GM21528 (cell line): ENCODE measurements around the gene PARP11.
A peak's percentile ranks its signal among the peaks of the same experiment; 100 is the strongest.

Source experiments
- ATAC-seq: cut with Tn5 transposase; IDR thresholded peaks from one replicate; pipeline ENCODE4 v1.9.1; 2021; ENCODE audit warnings: mild to moderate bottlenecking, moderate library complexity; ENCODE audit not compliant: unreplicated experiment, low FRiP score

Gene PARP11, protein sequence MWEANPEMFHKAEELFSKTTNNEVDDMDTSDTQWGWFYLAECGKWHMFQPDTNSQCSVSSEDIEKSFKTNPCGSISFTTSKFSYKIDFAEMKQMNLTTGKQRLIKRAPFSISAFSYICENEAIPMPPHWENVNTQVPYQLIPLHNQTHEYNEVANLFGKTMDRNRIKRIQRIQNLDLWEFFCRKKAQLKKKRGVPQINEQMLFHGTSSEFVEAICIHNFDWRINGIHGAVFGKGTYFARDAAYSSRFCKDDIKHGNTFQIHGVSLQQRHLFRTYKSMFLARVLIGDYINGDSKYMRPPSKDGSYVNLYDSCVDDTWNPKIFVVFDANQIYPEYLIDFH

DNA sequence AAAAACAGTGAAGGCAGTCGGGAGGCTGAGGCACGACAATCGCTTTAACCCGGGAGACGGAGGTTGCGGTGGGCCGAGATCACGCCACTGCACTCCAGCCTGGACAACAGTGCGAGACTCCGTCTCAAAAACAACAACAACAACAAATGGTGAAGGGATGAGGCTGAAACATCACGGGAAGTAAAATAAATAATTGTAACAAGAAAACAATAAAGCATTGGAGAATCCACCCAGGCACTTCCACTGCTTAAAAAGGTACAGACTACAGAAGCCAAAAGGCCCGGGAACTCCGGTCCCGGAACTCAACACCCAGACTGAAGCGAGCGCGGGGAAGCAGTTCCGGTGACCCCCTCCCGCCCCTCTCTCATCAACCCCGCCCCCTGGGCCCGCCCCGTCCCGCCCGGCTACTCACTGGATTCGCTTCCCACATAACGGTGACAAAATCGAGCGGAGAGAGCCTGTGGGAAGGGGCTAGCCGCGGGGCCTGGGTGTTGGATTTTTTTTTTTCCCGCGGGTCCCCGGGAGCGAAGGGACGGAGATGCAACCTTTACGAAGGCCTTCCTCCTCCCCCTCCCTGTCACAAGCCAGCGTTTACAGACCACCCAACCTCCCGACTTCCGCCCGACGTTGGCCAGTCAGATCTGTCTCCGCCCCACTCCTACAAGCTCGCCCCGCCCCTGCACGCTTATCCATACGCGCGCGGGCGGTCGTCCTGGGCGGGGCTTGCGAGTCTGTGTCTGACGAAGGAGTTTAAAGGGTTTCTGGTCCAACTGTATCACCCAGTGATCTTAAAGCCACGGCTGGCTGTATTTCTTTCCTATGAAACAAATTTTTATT lies at the start of gene PARP11:
Gene PARP11, minus strand, starts transcription at position 600 of the 837 bp plus-strand sequence. Its CDS starts 170 bp downstream, at position 430.
- peak; percentile 92 for ATAC-seq

DNA sequence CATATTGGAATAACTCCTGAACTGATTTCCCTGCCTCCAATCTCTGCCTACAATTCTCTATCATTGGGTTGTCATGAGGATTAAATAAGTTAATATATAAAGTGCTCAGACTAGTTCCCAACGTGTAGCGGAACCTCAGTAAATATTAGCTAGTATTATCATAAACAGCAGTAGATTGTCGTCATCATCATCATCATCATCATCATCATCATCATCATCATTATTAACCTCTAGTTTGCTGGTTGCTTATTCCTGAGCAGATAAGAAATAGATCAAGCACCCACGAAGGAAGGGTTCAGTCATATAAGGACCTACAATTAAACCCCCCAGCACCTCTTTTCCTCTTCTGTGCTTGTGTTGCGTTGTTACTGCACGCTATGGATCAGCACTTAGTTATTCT lies 48.8 kb upstream of the PARP11 start:
- no peak for ATAC-seq

DNA sequence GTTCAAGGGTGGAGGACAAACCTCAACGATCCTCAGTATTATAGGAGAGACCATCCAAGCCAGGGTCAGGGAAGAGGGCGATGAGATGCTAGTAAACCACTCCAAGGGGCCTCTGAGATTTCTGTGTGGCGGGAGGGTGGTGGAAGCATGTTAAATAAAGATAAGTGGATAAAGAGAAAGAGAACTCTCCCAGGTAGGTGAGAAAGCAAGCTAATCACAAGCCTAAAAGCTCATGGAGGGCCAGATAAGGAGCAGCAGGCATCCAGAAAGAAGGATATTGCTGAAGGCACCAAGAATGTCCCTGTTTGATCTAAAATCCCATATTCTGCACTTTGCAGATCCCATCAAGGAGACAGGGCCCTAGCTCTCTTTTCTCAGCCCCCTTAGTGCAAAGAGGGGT lies 48.3 kb upstream of the PARP11 start:
- ATAC-seq, result no peak

DNA sequence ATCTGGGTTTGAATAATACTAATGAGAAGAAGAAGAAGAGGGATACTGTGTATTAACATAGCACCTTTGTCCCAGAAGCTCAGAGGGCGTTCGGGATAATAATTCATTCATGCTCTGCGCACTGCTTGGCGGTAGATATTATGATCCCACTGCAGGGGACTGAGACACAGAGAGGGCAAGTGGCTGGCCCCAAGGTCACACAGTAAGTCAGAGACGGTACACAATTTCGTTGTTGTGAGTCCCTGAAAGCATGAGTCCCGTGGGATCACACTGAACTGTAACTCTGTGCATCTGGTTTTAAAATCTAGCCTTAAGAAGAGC lies 47.9 kb upstream of the PARP11 start:
- ATAC-seq, result no peak

DNA sequence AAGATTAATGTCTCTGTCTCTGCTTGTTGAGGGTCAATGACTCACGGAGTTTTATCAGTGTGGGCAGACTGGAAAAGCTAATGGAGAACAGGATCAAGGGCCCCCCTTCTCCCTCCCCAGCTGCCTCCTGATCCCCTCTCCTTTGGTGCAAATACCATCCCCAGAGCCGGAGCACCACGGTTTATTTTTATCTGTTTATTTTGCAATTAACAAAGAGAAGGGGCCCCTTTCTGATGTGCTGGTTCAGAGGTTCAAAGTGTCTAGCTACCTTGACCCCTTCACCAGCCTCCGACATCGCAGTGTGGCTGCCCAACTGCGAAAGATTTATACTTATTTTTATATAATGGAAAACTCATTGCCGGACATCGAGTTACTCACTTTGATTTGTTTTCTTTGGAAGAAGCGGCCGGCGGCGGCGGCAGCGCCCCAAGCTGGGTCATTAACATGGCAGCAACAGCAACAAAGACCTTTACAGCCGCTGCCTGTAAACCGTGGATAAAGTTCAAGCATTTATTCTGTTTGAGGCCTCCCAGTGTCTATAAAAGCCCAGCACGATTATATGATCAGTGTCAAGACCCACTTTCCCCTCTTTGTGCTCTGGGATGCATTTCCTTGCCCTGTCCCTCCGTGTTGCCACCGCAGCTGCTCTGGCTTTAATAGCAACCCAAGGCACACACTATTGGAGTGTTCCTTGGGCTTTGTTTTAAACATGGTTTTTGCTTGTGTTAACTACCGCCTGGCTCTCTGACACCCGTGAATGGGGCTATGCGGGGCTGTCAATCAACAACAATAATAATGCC lies 47.4 kb upstream of the PARP11 start:
- ATAC-seq, result no peak

DNA sequence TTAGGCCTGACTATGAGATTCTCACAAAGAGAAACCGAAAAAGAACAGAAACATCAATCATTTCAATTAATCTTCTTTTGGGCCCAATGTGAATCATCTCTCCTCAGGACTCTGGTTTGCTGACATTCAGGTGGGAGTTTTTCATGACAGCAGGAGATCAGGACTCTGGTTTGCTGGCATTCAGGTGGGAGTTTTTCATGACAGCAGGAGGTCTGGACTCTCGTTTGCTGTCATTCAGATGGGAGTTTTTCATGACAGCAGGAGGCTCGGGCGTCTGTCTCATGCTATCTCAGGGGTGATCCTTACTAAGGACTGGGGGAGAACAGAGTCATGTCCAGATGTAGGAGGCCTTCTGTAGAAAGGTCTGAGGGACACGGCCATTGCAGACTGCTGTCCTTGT lies 40.1 kb upstream of the PARP11 start:
- ATAC-seq, result no peak

DNA sequence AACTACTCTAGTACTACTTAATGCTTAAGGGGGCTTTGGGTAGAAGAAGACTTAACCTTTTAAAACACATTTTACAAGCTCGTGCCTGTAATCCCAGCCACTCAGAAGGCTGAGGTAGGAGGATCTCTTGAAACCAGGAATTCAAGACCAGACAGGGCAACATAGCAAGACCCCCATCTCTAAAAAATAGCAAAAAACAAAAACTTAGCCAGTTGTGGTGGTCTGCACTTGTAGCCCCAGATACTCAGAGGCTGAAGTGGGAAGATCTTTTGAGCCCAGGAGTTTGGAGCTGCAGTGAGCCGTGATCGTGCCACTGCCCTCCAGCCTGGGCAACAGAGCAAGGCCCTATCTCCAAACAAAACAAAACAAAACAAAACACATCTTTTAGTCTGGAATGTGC lies 39.7 kb upstream of the PARP11 start:
- no peak for ATAC-seq

DNA sequence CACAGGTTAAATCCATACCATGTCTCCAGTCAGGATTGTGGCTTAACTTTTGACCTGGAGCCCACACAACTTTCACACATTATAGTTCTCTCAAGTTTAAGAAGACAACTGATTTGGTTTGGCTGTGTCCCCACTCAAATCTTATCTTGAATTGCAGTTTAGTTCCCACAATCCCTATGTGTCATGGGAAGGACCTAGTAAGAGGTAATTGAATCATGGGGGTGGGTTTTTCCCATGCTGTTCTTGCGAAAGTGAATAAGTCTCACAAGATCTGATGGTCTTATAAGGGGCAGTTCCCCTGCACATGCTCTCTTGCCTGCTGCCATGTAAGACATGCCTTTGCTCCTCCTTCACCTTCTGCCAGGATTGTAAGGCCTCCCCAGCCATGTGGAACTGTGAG lies 38.2 kb upstream of the PARP11 start:
- no peak for ATAC-seq

DNA sequence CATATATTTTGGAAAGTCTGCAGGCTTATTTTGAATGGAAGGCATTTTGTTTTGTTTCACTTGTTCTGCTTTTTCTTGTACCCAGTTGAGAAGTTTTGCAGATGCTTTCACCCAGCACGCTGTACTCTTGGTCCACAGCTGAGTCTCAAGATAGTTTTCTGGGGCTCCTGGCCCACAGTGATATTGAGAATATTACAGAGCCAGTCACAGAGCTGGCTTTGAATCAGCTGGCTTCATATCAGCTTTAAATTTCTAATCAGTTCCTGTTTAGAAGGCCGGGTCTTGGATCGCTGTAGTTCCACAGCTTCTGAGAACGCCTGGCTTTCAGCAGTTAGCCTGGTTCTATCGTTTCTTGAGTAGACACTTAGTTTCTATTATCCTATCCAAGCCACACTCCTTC lies 32.5 kb upstream of the PARP11 start:
- no peak for ATAC-seq

DNA sequence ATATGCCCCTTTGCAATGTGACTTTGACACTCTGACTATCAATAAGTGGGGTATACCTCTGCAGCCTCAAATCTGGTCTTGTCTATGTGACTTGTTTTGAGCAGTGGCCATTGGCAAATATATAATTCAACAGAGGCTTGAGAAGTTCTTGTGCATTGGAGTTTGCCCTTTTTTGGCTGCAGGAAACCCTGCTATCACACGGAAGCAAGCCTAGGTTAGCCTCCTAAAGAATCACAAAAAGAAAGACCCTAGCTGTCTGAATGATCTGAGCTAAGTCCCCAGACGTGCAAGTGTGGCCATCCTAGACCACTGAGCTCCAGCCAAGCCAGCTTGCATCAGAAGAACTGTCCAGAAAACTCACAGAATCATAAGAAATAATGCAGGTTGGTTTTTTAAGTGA lies 31.8 kb upstream of the PARP11 start:
- ATAC-seq, result no peak

DNA sequence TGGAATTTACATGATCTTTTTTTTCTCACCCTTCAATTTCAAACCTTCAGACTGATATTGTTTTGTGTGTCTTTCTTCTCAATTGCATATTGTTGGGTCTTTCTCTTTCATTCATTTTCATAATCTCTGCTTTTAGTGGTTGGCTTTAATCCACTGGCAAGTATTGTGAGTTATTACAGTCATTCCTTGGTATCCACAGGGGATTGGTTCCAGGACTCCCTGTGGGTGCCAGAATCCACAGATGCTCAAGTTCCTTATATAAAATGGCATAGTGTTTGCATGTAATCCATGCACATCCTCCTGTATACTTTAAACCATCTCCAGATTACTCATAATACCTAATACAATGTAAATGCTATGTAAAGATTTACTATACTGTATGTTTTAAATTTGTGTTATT lies 29.7 kb upstream of the PARP11 start:
- no peak for ATAC-seq

DNA sequence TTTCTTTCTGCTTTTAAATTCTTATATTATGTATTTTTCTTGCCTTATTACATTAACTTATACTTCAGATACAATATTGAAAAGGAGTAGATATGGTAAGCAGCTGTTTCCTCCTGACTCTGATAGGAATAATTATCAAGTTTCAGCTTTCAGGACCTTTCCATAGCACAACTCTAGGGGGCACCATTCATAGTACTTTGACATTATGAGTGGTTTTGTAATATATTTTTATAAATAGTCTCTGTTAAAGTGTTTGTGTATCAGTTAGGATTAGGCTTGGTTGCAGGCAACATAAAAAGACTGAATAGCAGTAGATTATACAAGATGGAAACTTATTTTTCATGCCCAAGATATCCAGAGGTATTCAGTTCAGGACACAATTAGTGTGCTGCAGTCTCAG lies 27.9 kb upstream of the PARP11 start:
- ATAC-seq, result no peak

DNA sequence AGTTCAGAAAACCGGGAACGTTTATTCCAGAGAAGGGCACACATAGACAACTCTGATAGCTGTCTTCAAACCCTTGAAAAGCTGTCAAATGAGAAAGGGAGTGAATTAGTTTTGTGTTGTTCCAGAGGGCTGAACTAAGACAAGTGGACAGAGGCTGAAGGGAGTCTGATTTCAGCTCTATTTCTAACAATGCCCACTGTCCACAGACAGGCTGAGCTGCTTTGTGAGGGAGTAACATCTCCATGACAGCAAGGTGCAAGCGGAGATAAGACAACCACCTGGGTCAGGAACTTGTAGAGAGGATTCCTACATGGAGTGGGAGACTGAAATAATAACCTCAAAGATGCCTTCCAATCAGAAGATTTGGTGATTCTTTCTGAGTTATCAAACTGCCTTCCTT lies 25.6 kb upstream of the PARP11 start:
- no peak for ATAC-seq

DNA sequence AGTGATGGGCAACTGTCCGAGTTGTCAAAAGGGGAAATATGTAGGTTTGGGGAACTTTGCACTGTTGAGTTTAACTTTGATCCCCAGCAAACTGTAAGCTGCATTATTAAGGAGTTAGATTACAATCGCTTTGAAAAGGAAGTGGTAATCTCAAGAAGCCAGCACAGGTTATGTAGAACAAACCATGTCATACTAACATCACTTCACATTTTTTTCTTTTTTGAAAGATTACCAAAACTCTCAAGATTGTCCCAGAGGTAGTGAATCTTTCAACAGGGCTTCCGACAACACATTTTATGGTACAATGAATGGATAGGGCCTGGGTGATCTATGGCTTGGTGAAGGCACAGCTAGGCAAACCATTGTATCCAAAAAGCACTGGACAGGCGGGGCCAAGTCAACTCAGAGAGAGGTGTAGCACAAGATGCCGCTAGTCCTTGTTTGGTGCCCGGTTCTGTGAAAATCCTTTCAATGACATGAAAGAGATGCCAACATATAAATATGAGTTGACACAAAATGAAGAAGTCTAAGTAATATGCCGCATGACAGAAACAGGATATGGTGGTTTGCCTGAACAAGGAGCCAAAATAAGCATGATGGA lies 24.3 kb upstream of the PARP11 start:
- ATAC-seq, result no peak

DNA sequence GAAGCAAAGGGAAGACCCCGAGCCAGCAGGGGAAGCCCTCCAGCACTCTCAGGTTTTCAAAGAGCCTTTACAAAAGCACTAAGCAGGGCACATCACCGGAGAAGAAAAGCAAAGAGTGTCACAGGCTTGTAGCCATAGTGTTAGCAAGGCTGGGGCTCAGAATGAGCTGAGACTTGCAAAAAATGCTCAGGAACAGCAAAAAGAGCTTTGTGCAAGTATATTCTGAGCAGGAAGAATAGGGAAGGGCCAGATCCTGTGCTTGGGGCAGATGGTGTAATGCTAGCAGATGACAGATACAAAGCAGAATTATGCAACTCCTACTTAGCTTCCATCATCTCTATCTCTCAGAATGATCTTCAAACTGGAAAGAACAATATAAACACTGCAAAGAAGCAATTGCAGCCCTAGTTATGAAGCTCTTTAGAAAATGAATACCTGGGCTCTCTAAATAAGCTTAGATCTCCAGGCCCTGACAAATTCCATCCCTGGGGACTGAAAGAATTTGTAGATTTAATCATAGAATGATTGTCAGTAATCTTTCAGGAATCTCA lies 23.7 kb upstream of the PARP11 start:
- no peak for ATAC-seq

DNA sequence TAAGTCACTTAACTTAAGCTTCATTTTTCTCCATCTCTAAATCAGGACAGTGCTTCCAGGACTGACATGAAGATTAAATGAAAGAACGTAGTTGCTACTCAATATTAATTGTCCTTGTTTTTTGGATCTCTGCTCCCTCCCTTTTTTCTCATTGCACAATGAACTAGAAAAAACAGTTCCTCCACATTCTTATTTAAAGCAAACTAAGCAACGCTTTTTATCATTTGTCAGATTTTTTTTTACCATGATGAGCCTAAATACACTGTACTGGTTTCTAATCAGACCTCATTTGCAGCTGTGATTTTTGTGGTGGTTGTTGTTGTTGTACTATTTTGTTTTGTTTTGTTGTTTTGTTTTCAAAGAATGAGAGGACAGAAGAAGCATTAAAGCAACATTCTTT lies 23.2 kb upstream of the PARP11 start:
- no peak for ATAC-seq

DNA sequence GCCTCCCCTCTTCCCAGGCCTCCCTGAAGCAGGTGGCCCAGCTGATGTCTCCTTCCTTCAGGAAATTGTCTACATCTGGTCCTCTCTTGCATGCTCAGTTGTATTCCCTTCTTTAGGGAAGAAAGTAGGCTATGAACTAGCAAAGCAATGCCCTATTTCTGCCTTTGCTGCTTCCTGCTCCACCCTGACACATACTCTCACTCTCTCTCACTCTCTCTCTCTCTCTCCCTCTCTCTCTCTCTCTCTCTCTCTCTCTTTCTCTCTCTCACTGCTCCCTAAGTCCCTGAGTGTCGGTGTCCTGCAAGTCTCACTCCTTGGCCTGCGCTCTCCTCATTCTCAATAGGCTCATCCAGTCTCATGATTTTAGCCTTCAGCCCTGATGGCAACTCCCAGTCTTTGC lies 19.4 kb upstream of the PARP11 start:
- no peak for ATAC-seq

DNA sequence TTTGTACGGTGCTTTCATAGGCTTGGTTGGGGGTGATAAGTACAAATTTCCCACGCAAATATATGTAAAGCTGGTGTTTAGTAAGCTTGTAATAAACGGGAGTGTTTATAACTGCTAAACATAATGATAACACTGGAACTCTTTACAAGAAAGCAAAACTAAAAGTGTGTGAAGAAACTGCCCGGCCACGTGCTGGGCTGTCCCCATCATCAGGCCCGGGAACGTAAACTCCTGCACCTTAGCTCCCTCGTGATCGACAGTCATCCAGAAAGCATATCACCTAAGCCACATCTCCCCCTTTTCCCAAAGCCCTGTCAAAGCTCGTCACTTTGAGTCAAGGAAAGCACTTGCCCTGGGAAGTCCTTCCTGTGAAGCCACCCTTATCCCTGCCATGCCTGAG lies 18.0 kb upstream of the PARP11 start:
- no peak for ATAC-seq

DNA sequence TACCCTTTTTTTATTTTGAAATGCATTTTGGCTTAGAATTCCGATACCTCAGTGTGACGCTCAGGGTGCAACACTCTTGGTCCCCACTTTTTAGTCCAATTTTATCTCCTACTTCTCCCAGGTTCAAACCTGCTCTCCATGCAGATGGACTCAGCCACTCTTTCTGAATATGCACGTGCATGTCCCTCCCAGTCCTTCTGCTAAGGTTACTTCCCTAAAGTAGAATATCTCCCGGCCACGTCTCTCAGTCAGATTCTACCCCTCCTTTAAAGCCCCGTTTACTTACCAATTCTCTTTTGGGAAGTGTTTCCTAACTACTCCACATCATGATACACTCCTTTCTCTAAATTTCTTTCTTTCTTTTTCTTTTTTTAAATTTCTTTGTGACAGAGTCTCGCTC lies 15.5 kb upstream of the PARP11 start:
- ATAC-seq, result no peak

DNA sequence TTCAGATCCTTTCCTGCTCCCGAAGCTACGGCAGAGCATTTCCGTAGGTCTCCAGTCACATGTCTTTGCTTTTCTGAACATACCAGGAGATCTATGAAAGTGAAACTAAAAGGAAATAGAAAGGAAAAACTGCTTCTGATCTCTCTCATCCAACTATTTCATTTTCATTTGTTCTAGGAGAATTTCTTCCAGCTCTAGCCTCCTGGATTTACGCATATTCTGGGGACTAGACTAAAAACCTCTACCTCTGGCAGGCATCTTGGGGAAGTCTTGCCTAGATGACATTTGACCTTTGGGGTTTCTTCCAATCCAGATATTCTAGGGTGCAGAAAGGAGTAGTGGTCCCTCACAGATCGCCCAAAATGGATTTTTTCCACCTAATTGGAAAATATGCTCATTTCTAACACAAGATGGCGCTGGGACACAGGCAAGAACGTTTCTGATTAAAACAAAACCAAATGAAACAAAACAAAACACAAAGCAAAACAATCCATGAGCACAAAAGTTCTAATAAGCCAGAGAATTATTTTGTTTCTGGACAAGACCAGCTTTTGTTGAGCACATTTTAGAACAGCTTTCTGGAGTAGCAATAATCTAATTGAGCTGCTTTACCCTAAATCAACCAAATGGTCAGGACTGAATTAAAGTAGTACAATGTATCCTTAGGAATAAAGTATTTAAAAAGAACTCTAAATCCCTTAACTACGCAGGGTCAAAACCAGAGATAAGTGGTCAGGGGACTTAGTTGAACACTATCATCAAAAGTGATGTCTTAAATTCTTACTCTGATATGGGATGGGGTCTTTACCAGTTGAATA lies 12.3 kb upstream of the PARP11 start:
- no peak for ATAC-seq
